ENCODE measurements around the gene CD34.

The CD34 gene

DNA sequence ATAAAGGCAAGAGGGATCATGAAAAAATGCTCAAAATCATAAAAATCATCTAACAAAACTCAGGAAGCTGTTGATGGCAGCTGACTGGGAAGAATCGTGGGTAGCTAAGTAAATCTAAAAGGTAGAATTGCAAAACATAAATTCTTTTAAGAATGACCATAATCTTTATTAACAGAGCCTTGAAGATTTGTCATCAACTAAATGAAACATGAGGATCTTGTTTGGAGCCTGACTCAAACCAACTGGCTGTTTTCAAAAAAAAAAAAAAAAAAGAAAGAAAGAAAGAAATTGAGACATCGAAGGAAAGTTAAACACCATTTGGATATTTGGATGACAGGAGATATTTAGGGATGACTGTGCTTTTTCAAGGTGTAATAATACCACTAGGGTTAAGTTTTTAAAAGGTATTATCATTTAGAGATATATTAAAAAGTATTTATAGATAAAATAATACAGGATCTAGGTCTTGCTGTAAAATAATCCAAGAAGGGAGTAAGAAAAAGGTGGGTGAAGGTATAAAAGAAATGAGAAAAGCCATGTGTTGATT lies 48.6 kb downstream of the CD34 start:
- Histone ChIP-seq H3K36me3 (replicated peaks; ENCODE audit: low read depth, low read length) (peaks cover 34% of the 10 kb centered on the region), H3K4me2 (ENCODE audit: low read length) (no peak overlapping the region), H3K79me2 (ENCODE audit: low read length) (no peaks in the 10 kb centered on the region), H2AFZ (ENCODE audit: low read depth, low read length) (no peak overlapping the region), H4K20me1 (ENCODE audit: insufficient read depth, low read length) (no peaks in the 10 kb centered on the region), H3K4me1 (ENCODE audit: low read length) (peaks cover 30% of the 10 kb centered on the region), H3K9me3 (ENCODE audit: insufficient read depth, low read length) (no peaks in the 10 kb centered on the region), H3K9ac (ENCODE audit: low read length) (no peak overlapping the region), H3K27ac (ENCODE audit: low read length) (no peak overlapping the region), H3K27me3 (ENCODE audit: low read depth, low read length) (no peaks in the 10 kb centered on the region), H3K4me3 (ENCODE audit: low read length) (no peak overlapping the region)
- no peak for TF ChIP-seq EZH2phosphoT487 (IDR thresholded peaks at IDR 0.05; ENCODE audit: low read depth)
- TF ChIP-seq, protein P1, sequence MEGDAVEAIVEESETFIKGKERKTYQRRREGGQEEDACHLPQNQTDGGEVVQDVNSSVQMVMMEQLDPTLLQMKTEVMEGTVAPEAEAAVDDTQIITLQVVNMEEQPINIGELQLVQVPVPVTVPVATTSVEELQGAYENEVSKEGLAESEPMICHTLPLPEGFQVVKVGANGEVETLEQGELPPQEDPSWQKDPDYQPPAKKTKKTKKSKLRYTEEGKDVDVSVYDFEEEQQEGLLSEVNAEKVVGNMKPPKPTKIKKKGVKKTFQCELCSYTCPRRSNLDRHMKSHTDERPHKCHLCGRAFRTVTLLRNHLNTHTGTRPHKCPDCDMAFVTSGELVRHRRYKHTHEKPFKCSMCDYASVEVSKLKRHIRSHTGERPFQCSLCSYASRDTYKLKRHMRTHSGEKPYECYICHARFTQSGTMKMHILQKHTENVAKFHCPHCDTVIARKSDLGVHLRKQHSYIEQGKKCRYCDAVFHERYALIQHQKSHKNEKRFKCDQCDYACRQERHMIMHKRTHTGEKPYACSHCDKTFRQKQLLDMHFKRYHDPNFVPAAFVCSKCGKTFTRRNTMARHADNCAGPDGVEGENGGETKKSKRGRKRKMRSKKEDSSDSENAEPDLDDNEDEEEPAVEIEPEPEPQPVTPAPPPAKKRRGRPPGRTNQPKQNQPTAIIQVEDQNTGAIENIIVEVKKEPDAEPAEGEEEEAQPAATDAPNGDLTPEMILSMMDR (IDR thresholded peaks at IDR 0.05; ENCODE audit: low read depth, low read length): no peak

DNA sequence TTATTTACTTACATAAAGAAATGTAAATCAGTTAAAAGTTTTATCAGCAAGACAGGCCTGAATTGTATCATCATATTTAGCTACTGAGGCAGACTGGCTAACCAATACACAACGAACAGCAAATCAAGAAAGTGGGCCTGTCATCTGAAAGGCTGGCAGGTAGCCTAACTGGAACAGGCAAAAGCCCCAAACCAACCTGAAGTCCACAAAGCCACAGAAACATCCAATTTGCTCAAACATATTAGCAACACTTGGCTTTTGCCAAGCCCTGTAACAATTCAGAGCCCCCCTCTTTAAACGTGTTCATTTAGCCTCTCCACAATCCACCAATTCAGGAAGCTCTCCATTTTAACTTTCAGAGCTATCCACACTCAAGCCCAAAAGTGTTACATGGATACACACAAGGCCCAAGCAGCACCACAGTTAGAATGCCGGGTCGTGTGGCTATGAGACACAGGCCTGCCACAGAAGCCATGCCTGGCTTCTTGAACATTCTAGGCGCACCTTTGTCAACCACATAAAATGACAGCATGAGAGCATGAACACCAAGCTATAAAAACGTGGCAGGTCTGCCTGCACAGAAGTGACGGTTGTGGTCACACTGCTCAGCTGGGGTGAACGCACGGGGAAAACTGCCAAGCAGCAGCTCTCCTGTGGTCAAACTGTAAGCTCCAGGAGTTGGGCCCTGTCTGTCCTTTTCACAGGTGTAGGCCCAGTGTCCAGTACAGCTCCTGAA lies 49.3 kb downstream of the CD34 start:
- H3K36me3 ChIP-seq (replicated peaks; ENCODE audit: low read depth, low read length): peaks cover 32% of the 10 kb centered on the region
- no peak overlapping the region for H3K4me2 ChIP-seq (ENCODE audit: low read length)
- H3K9ac ChIP-seq (ENCODE audit: low read length): no peak overlapping the region
- H3K27ac ChIP-seq (ENCODE audit: low read length): no peak overlapping the region
- no peaks in the 10 kb centered on the region for H3K9me3 ChIP-seq (ENCODE audit: insufficient read depth, low read length)
- H3K4me3 ChIP-seq (ENCODE audit: low read length): no peak overlapping the region
- no peaks in the 10 kb centered on the region for H3K27me3 ChIP-seq (ENCODE audit: low read depth, low read length)
- TF ChIP-seq EZH2phosphoT487 (IDR thresholded peaks at IDR 0.05; ENCODE audit: low read depth): no peak
- TF ChIP-seq, protein P1 (IDR thresholded peaks at IDR 0.05; ENCODE audit: low read depth, low read length): no peak
- peaks cover 4% of the 10 kb centered on the region; the same call in 1 of the 2 replicates for H3K79me2 ChIP-seq (ENCODE audit: low read length)
- peaks cover 4% of the 10 kb centered on the region for H4K20me1 ChIP-seq (ENCODE audit: insufficient read depth, low read length)
- no peak overlapping the region for H2AFZ ChIP-seq (ENCODE audit: low read depth, low read length)
- peaks cover 28% of the 10 kb centered on the region for H3K4me1 ChIP-seq (ENCODE audit: low read length)

DNA sequence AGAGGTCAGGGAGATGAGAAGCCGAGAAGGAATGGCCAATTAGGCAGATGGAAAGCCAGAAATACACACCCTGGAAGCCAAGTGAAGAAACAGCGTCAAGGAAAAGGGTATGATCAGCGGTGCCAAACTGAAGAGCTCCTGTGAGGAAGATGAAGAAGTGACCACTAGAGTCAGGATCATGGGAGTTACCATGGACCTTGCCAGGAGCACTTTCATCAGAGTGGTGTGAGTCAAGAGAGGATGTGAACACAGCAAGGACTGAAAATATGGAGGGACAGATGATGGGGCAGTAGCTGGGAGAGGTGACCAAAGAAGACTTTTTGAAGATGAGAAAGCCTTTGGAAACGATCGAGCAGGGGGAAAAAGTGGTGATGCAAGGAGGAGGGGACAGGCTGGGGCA lies 50.4 kb downstream of the CD34 start:
- TF ChIP-seq EZH2phosphoT487 (IDR thresholded peaks at IDR 0.05; ENCODE audit: low read depth): no peak
- TF ChIP-seq, protein P1 (IDR thresholded peaks at IDR 0.05; ENCODE audit: low read depth, low read length): no peak
- Histone ChIP-seq H3K79me2 (ENCODE audit: low read length) (peaks cover 13% of the 10 kb centered on the region; the same call in 1 of the 2 replicates), H3K27ac (ENCODE audit: low read length) (no peak overlapping the region), H2AFZ (ENCODE audit: low read depth, low read length) (no peak overlapping the region), H3K4me3 (ENCODE audit: low read length) (no peak overlapping the region), H3K9ac (ENCODE audit: low read length) (no peak overlapping the region), H3K4me2 (ENCODE audit: low read length) (no peak overlapping the region), H3K27me3 (ENCODE audit: low read depth, low read length) (no peaks in the 10 kb centered on the region), H3K9me3 (ENCODE audit: insufficient read depth, low read length) (no peaks in the 10 kb centered on the region), H4K20me1 (ENCODE audit: insufficient read depth, low read length) (peaks cover 10% of the 10 kb centered on the region), H3K36me3 (replicated peaks; ENCODE audit: low read depth, low read length) (peaks cover 33% of the 10 kb centered on the region), H3K4me1 (ENCODE audit: low read length) (peaks cover 25% of the 10 kb centered on the region)

DNA sequence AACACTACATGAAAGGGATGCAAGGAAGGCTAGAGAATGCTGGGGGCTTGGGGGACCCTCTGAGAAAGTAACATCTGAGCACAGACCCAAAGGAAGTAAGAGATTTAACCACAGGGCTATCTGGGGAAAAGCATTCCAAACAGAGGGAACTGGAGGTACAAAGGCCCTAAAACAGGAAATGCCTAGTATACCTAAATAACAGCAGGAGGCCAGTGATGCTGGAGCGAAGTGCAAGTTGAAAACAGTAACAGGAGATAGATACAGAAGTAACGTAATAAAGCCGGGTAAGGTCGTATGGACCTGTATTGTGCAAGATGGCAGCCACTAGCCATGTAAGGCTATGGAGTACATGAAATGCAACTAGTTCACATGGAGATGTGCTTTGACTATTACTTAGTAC lies 52.1 kb downstream of the CD34 start:
- no peak overlapping the region for H3K4me2 ChIP-seq (ENCODE audit: low read length)
- no peaks in the 10 kb centered on the region for H3K9me3 ChIP-seq (ENCODE audit: insufficient read depth, low read length)
- no peak overlapping the region for H3K27ac ChIP-seq (ENCODE audit: low read length)
- peaks cover 15% of the 10 kb centered on the region for H3K4me1 ChIP-seq (ENCODE audit: low read length)
- peaks cover 30% of the 10 kb centered on the region for H3K36me3 ChIP-seq (replicated peaks; ENCODE audit: low read depth, low read length)
- H3K9ac ChIP-seq (ENCODE audit: low read length): no peak overlapping the region
- peaks cover 10% of the 10 kb centered on the region for H4K20me1 ChIP-seq (ENCODE audit: insufficient read depth, low read length)
- no peak overlapping the region for H2AFZ ChIP-seq (ENCODE audit: low read depth, low read length)
- H3K4me3 ChIP-seq (ENCODE audit: low read length): no peak overlapping the region
- H3K79me2 ChIP-seq (ENCODE audit: low read length): peaks cover 13% of the 10 kb centered on the region; the same call in 1 of the 2 replicates
- TF ChIP-seq, protein P1 (IDR thresholded peaks at IDR 0.05; ENCODE audit: low read depth, low read length): no peak
- no peak for TF ChIP-seq EZH2phosphoT487 (IDR thresholded peaks at IDR 0.05; ENCODE audit: low read depth)
- no peaks in the 10 kb centered on the region for H3K27me3 ChIP-seq (ENCODE audit: low read depth, low read length)
